Inflammatory macrophage (primary cell): Measurements from ENCODE around the gene GBE1.

Experiments
- DNase-seq, 2 donors: peaks; one replicate each; pipeline ENCODE4 v3.0.0-alpha.2; 2020 to 2022

GBE1 gene

GRCh38 chr3:81620849-81621248 lies 140.6 kb downstream of the GBE1 start:
- DNase-seq: no peak

- DNase-seq: no peak
These were observed 148.7 kb downstream of the GBE1 start for GRCh38 chr3:81612768-81613167.

DNA sequence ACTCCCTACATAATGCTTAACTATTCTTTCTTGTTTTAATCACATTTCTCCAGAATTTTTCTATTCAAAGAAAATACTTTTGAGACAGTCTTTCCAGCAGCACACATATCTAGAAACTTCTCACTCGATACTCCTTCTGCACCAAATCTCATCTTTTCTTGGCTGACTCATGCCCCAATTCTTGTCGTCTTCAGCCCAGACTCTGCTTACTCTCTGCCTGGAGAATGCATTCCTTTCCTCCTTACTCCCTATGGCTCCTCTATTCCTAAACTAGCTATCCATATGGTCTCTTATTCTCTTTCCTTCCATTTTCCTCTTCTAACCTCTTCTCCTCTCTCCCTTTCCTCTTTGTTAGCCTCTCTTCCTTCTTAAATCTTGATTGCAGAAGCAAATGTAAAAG lies 158.7 kb downstream of the GBE1 start:
- no peak for DNase-seq

DNA sequence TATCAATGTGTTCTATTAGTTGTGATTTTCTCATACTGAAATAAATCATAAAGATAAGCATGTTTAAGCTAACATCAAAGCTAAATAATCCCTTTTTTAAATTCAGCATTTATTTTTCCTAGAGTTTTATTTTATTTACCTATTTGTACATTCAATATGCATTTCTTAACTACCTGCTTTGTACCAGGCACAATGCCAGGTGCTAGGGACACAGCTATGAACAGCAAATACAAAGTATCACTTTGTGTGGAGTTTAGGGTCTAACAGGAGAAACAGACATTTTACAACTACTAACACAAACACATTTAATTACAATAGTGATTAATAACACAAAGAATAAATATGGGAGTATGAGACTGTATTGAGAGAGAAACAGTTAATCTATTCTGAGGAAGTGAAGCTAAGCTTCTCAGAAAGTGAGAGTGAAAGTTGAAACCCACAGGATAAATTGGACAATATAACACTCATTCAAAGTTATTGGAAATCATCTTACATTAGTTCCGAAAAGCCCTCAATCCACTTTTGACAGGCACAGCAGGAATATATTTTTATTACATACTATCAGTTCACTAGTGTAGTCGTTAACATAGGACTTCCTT lies 159.6 kb downstream of the GBE1 start:
- no peak for DNase-seq

DNA sequence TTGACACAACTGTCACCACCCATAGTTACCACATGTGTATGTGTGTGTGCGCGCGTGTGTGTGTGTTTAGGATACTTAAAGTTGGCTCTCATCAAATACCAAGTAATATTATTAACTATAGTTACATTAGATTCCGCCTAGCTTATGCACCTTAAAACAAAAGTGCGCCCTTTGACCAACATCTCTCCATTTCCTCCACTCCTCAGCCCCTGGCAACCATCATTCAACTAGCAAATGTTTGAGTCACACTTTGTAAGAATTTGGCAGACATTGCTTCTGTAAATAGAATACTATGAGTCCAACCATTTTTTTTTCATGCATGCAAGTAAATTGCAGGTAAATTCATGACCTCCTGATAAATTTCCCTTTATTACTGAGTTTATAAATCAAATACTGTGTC lies 169.3 kb downstream of the GBE1 start:
- DNase-seq: no peak

GRCh38 chr3:81585937-81586336 lies 175.5 kb downstream of the GBE1 start:
- no peak for DNase-seq

DNA sequence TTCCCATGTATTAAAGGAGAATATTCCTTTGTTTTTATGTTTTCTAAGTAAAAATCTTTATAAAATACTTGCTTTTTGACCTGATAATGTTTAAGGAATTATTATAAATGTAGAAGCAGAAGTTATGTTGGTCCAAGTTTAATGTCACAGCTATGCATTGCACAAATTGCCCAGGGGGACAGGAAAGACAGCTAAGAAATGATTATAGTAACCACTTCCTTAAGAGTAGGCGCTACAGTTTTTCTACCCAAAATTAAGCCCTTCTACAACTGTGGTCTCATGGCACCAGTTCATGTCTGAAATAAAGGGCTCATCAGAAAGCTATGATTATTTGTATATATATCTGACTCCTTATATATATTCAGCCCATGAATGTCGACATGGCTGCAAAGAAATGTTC lies 176.4 kb downstream of the GBE1 start:
- DNase-seq: peak; percentile 42 to 51

DNA sequence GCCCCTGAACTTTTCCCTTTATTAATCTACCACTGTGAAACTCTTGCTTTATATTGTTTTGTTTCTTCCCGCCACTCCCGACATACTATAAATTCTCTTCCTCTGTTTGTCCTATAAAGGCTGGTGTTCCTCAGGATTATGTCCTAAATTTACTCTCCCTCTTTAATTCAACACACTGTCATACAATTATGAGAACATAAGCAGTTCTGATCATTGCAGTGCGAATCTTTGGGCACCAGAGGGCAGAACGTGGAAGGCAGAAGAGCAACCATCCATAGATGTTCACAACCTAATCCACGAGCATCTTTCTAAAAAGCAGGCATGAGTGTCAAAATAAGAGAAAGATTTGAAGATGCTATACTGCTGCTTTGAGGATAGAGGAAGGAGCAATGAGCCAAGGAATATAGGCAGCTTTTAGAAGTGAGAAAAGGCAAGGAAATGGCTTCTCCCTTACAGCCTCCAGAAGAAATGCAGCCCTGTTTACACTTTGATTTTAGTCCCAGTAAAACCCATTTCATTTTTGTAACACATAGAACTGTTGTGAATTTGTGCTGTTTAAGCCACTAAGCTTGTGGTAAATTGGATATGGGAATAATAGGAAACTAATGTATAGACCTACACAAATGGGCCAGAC lies 179.4 kb downstream of the GBE1 start:
- peak; percentile 27 to 41 for DNase-seq

DNA sequence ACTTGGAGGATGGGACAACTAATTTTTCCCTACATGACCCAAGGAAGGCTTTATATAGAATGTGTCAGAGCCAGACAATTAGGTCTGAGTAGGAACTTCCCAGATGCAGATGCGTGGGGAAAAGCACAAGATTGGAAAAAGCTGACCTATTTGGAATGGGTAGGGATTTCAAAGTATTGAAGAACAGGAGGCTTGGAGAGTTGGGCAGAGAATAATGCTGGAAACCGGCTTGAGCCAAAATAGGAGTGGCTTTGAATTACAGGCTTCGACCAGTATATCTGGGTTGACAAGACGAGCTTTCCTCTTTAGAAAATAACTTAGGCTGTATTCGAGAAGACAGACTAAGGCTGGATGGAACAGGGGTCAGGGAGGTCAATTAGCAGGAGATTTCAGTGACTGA lies 181.1 kb downstream of the GBE1 start:
- no peak for DNase-seq

- no peak for DNase-seq
These were observed 181.7 kb downstream of the GBE1 start for GRCh38 chr3:81579744-81580143.

DNA sequence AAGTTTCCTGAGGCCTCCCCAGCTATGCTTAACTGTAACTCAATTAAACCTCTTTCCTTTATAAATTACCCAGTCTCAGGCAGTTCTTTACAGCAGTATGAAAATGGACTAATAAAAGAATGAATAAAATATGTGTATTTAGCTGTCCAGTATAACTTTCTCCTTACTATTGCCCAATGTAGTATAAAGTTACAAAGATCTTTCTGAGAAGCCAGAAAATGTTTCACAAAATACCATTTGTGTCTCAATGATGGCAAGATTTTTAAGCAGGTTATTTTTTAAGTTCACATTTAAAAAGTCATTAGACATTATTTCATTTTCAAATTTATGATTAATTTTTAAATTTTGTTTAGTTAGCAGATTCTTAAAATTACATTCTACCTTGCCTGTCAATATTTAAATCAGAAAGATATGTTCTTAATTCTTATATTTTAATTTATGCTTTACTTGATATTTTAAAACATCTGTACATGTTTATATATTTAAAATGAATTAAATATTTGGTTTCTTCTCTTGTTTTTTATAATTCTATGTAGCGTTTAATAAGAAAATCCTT lies 189.2 kb downstream of the GBE1 start:
- no peak for DNase-seq

GRCh38 chr3:81568378-81568777 lies 193.1 kb downstream of the GBE1 start:
- DNase-seq: no peak

- DNase-seq: no peak
These were observed 196.4 kb downstream of the GBE1 start for GRCh38 chr3:81565041-81565440.

DNA sequence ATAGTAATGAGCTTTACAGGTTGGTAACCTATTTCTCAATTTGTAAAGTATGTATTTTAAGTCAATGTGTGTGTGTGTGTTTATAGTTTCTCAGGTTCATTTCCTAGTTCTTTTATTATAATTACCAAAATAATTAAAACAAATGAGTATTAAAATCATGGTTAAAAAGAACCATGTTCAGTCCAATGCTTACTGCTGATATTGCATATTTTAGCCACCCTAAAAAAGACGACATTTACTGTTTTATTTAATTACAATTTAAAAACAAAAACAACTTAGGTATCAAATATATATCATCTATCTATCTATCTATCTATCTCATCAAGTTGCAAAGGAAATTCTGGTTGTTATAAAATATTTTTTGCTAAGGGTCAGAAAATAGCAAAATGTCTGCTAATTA lies 203.3 kb downstream of the GBE1 start:
- no peak for DNase-seq

- no peak for DNase-seq
These were observed 206.6 kb downstream of the GBE1 start for GRCh38 chr3:81554801-81555200.

- no peak for DNase-seq
These were observed 207.1 kb downstream of the GBE1 start for GRCh38 chr3:81554388-81554787.

GRCh38 chr3:81550415-81550814 lies 211.0 kb downstream of the GBE1 start:
- DNase-seq: no peak

DNA sequence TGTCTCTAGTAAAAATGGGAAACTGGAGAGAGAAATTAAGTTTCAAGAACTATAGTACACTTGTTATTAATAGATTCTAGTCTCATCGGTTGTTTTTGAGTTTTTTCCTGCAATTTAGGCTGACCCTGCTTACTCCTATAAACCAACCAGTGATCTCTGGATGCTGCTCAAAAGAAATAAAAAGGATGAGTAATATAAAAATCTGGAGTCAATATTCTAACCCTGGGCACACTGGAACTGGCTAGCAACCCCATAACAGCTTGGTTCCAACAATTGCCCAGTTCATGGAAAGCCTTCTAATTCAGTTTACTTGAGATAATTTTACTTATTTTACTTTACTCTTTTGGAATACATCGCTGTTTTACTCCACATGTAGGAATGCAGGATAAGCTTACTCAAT lies 211.6 kb downstream of the GBE1 start:
- no peak for DNase-seq

- DNase-seq: no peak
These were observed 212.1 kb downstream of the GBE1 start for GRCh38 chr3:81549388-81549787.

GRCh38 chr3:81545572-81545971 lies 215.9 kb downstream of the GBE1 start:
- DNase-seq: no peak

DNA sequence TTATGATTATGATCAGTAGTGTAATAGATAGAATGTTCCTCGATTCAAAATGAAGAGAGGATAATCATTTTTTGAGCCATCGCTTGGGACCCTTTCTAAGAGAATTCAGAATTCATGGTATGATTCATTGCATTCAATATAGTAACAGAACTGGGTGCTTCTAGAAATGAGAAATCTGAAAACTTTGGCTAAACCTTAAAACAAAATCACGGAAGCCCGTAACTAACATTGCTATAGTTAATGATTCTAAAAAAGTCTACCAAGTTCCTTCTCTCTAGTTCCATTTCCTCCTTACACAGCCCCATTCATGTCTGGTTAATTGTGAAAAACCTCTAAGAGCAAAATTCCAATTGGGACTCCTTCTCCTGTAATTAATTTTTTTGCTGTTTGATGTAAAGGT lies 217.1 kb downstream of the GBE1 start:
- no peak for DNase-seq

- no peak for DNase-seq
These were observed 220.7 kb downstream of the GBE1 start for GRCh38 chr3:81540787-81541186.

- no peak for DNase-seq
These were observed 229.6 kb downstream of the GBE1 start for GRCh38 chr3:81531846-81532245.

DNA sequence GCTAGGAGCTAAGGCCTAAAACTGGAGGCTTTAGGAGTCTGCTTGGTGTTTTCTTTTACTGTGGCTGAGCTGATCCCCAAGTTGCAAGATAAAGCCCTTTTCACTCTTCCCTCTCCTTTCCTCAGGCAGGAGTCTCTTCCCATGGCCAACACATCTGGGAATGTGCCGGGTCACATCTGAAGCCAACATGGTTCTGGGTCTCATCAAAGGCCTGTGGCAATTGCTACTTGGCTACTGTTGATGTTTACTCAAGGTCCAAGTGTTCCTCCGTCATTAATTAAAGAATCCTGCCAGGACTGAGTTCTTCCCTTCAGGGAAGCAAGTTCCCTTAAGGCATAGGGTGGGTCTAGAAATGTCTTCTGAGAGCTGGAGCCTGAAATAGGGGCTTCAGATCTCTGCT lies 230.2 kb downstream of the GBE1 start:
- DNase-seq: no peak
